Nephron progenitor cell (in vitro differentiated cells): ENCODE data around the gene STUM.

ENCODE experiments used
- DNase-seq: peaks from one replicate; pipeline ENCODE4 v3.0.0; 2021
- H3K27ac Mint-ChIP-seq: 2 replicates; pipeline ENCODE4 v1.8.0; 2021; ENCODE audit warnings: mild to moderate bottlenecking, moderate library complexity, mixed read lengths
- H3K27me3 Mint-ChIP-seq: 2 replicates; pipeline ENCODE4 v1.8.0; 2021; ENCODE audit warnings: mild to moderate bottlenecking, low read depth, mixed read lengths; ENCODE audit not compliant: poor library complexity
- H3K36me3 Mint-ChIP-seq: 2 replicates; pipeline ENCODE4 v1.8.0; 2021; ENCODE audit warnings: low read depth, mixed read lengths
- H3K4me1 Mint-ChIP-seq: 2 replicates; pipeline ENCODE4 v1.8.0; 2021; ENCODE audit warnings: mixed read lengths
- H3K4me3 Mint-ChIP-seq: 2 replicates; pipeline ENCODE4 v1.8.0; 2021; ENCODE audit warnings: mild to moderate bottlenecking, moderate library complexity, mixed read lengths
- H3K9me3 Mint-ChIP-seq: 2 replicates; pipeline ENCODE4 v1.8.0; 2021; ENCODE audit warnings: mild to moderate bottlenecking, moderate library complexity, mixed read lengths
- CTCF ChIP-seq: fragments of 200-600 bp; sonication (generic); IDR thresholded peaks from 2 replicates; pipeline ENCODE4 v1.5.0; 2021; ENCODE audit warnings: antibody characterized with exemption

The STUM gene

DNA sequence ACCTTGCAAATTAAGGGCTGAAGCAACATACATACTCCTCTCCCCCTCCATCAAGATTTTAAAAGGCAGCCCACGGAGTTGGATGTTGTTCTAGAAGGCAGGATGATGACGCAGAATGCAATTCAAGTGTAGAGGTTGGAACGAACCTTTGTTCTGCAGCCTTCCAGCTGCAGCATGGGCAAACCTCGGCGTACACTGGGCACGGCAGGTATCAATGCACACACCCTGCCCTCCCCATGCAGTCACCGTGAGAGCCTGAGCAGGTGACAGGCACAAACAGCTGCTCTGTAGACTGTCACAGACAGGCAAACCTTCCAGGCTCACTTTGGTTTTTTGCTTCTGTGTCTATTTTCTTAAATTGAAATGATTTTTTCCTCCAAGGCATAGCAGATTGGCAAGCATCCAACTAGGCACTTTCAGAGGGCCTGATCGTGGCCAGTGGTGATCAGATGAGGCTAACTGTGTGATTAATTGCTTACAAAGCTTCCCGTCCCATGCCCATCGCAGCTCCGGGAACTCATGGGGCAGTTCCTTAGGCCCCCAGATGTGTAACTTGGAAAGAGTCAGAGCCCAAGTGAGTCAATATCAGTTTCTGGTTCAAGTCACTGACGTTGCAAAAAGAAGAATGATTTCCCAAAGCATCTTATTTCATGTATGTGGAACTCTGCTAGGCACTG is 108.2 kb downstream of the STUM start:
- no peak for TF ChIP-seq CTCF
- H3K4me3 Mint-ChIP-seq: no peak overlapping the region
- DNase-seq: no peak
- no peaks in the 10 kb centered on the region for H3K9me3 Mint-ChIP-seq
- H3K4me1 Mint-ChIP-seq: peaks cover 78% of the 10 kb centered on the region
- peaks cover 4% of the 10 kb centered on the region for H3K27me3 Mint-ChIP-seq
- H3K27ac Mint-ChIP-seq: no peak overlapping the region
- no peaks in the 10 kb centered on the region for H3K36me3 Mint-ChIP-seq

DNA sequence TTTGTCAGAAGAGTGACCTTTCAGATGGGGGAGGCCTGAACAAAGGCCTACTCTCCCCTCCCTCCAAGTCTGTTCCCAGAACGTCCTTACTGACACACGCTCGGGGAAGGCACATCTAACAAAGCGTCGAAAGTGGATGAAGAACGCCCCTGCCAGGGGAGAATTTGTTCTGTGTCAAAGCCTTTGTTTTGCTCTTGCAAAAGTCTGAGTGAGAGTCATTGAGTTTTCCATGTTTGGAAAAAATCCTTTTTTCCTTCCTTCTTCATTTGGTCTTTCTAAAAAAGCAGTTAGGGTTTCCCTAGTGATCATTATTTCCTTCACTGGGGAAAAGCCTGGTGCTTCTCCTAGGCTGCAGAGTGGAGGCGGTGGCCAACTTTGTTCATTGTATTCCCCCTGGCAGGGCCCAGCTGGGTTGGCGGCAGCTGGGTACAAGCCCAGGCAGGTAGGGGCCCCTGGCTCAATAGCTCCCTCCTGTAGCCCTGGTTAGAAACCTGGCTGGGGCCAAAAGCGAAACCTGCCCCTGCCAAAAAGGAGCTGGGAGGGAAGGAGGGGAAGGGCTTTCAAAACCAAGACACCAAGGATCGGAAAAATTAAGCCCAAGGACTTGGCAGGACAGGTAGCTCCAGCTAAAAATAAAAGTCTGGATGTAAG is 109.5 kb downstream of the STUM start:
- TF ChIP-seq CTCF: no peak

DNA sequence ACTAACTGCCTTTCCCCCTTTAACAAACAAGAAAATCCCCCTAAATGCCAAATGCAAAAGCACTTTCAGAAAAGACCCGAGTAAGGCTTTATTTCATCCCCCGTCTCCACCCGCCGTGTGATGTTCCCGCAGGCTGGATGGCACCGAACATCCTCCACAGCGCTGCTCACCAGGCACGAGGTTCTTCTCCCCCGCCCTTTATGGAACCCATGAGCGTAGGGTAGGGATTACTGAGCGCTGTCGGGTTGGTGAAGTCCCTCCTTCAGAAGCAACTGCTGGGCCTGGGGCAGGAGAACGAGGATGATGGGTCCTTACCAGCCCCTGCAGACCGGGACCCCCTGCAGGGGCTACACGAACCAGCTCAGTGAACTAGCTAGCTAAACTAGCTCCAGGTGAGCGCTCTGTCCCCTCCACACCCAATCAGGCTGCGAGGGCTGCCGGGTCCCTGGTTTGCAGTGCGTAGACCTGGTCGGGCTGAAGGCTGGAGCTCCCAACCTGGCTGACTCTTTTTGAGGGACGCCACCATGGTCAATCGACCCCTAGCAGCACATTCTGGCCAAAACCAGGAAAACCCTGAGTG is 110.1 kb downstream of the STUM start:
- Mint-ChIP-seq H3K9me3 (no peaks in the 10 kb centered on the region), H3K4me1 (peaks cover 85% of the 10 kb centered on the region), H3K27me3 (peaks cover 12% of the 10 kb centered on the region), H3K27ac (no peak overlapping the region), H3K4me3 (no peak overlapping the region), H3K36me3 (no peaks in the 10 kb centered on the region)
- no peak for TF ChIP-seq CTCF
- no peak for DNase-seq

More for the DNA sequence above, 109.5 kb downstream of the STUM start:
- Mint-ChIP-seq H3K36me3 (no peaks in the 10 kb centered on the region), H3K4me3 (no peak overlapping the region), H3K9me3 (no peaks in the 10 kb centered on the region), H3K27ac (peak overlapping the region; percentile 78), H3K27me3 (peaks cover 9% of the 10 kb centered on the region), H3K4me1 (peaks cover 86% of the 10 kb centered on the region)
- DNase-seq: no peak
